Measurements from ENCODE around the gene UBTD2. TPM values are rescaled to one million over a fixed set of nuclear protein-coding genes. Genes with fewer than 3 reads are reported as not detected.

UBTD2 gene
- total RNA-seq, 4 donors from 2014 or later: 6.0 to 35.4 (median 19.0) TPM

GRCh38 chr5:172178991-172179989 is 104.3 kb downstream of the UBTD2 start:
- H3K27ac ChIP-seq: peak overlapping the region; percentile 64 to 84 (median 74)
- H3K4me1 ChIP-seq: peaks cover 0 to 28% (median 3%) of the 10 kb centered on the region in 4 donors
- H3K4me3 ChIP-seq: peak overlapping the region in 1 of 4 donors; percentile 12
- in situ Hi-C loops (cut with MboI; ENCODE audit: low pct_ligation_motif_present in 1 of 4, low pct_unique_long_range_greater_than_20kb in 1 of 4, low sequenced_read_pairs in 3 of 4): no loop called here
- intact Hi-C loops (cut with DNase I; ENCODE audit: low total_unique reads): no loop called here
- TF ChIP-seq POLR2AphosphoS5 (IDR thresholded peaks at IDR 0.05) (peak in 2 of 3 donors; percentile 24 to 43), EP300 (IDR thresholded peaks at IDR 0.05; ENCODE audit: low read depth) (no peak), POLR2A (IDR thresholded peaks at IDR 0.05) (no peak)
- peak; percentile 45 for DNase-seq
- WGBS, 2 donors (ENCODE audit: low coverage in 1 of 2): 54% methylated on average over 18 of the region's 18 CpGs; no CpG with 5 or more reads in 1 of the 2 donors
- H3K9me3 ChIP-seq: no peaks in the 10 kb centered on the region
- H3K36me3 ChIP-seq: no peaks in the 10 kb centered on the region
- no peaks in the 10 kb centered on the region for H3K27me3 ChIP-seq

DNA sequence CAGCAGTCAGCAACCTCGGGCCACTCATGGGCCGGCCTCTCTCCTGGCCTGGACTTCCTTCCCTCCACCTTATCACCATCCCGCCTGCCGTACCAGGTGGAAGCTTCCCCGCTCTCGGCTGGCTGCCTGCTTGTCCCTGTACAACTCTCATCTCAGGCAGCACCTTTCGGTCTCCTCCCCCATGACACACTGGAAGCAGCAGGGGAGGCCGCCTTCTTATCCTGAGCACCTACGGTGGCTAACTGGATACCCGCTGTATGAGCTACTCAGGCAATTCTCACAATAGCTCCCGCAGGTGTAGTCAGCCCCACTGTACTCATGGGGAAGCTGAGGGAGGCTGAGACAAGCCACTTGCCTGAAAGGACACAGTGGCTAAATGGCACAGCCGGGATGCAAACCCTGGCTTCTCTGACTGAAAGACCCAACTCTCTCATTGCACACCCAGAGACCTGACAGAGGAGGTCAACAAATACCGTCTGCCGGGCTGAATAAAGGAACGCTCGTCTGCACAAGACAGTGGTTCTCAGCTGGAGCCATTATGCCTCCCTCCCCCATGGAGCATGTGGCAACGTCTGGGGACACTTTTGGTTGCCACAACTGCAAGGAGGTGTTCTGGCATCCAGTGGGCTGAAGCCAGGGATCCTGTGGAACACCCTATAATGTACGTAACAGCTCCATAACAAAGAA is 105.1 kb downstream of the UBTD2 start:
- Histone ChIP-seq H3K27me3 (no peaks in the 10 kb centered on the region), H3K4me3 (peak overlapping the region in 1 of 4 donors; percentile 3), H3K36me3 (no peaks in the 10 kb centered on the region), H3K27ac (peak overlapping the region; percentile 64 to 84 (median 74)), H3K9me3 (no peaks in the 10 kb centered on the region), H3K4me1 (peaks cover 0 to 32% (median 3%) of the 10 kb centered on the region in 4 donors)
- in situ Hi-C loops (cut with MboI; ENCODE audit: low pct_ligation_motif_present in 1 of 4, low pct_unique_long_range_greater_than_20kb in 1 of 4, low sequenced_read_pairs in 3 of 4) (no loop called here), intact Hi-C loops (cut with DNase I; ENCODE audit: low total_unique reads) (no loop called here)
- TF ChIP-seq POLR2A (IDR thresholded peaks at IDR 0.05) (no peak), POLR2AphosphoS5 (IDR thresholded peaks at IDR 0.05) (no peak), EP300 (IDR thresholded peaks at IDR 0.05; ENCODE audit: low read depth) (no peak)
- TF ChIP-seq, protein P1, sequence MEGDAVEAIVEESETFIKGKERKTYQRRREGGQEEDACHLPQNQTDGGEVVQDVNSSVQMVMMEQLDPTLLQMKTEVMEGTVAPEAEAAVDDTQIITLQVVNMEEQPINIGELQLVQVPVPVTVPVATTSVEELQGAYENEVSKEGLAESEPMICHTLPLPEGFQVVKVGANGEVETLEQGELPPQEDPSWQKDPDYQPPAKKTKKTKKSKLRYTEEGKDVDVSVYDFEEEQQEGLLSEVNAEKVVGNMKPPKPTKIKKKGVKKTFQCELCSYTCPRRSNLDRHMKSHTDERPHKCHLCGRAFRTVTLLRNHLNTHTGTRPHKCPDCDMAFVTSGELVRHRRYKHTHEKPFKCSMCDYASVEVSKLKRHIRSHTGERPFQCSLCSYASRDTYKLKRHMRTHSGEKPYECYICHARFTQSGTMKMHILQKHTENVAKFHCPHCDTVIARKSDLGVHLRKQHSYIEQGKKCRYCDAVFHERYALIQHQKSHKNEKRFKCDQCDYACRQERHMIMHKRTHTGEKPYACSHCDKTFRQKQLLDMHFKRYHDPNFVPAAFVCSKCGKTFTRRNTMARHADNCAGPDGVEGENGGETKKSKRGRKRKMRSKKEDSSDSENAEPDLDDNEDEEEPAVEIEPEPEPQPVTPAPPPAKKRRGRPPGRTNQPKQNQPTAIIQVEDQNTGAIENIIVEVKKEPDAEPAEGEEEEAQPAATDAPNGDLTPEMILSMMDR (IDR thresholded peaks at IDR 0.05): no peak
- no peak for DNase-seq
- WGBS, 2 donors (ENCODE audit: low coverage in 1 of 2): 78% methylated on average over 18 of the region's 18 CpGs; no CpG with 5 or more reads in 1 of the 2 donors

- 73 to 83% methylated on average over 2 to 7 of the region's 7 CpGs for WGBS, 2 donors (ENCODE audit: low coverage in 1 of 2)
- DNase-seq: no peak
- Histone ChIP-seq H3K4me3 (no peak overlapping the region), H3K27me3 (no peaks in the 10 kb centered on the region), H3K9me3 (no peaks in the 10 kb centered on the region), H3K4me1 (peaks cover 0 to 32% (median 6%) of the 10 kb centered on the region in 4 donors), H3K36me3 (no peaks in the 10 kb centered on the region), H3K27ac (no peak overlapping the region)
- in situ Hi-C loops (cut with MboI; ENCODE audit: low pct_ligation_motif_present in 1 of 4, low pct_unique_long_range_greater_than_20kb in 1 of 4, low sequenced_read_pairs in 3 of 4) (no loop called here), intact Hi-C loops (cut with DNase I; ENCODE audit: low total_unique reads) (no loop called here)
- no peak for TF ChIP-seq EP300 (IDR thresholded peaks at IDR 0.05; ENCODE audit: low read depth)
- no peak for TF ChIP-seq POLR2A (IDR thresholded peaks at IDR 0.05)
- TF ChIP-seq POLR2AphosphoS5 (IDR thresholded peaks at IDR 0.05): no peak
- TF ChIP-seq, protein P1 (IDR thresholded peaks at IDR 0.05): no peak
These were observed 106.4 kb downstream of the UBTD2 start for GRCh38 chr5:172177176-172177575.

- H3K4me1 ChIP-seq: peaks cover 0 to 32% (median 6%) of the 10 kb centered on the region in 4 donors
- 46 to 100% methylated on average over 1 to 7 of the region's 7 CpGs for WGBS, 2 donors (ENCODE audit: low coverage in 1 of 2)
- H3K9me3 ChIP-seq: no peaks in the 10 kb centered on the region
- DNase-seq: peak; percentile 83
- peak overlapping the region; percentile 55 to 77 (median 60) for H3K27ac ChIP-seq
- no peaks in the 10 kb centered on the region for H3K36me3 ChIP-seq
- TF ChIP-seq, protein P1 (IDR thresholded peaks at IDR 0.05): no peak
- TF ChIP-seq POLR2AphosphoS5 (IDR thresholded peaks at IDR 0.05): peak in 1 of 3 donors; percentile 27
- no peaks in the 10 kb centered on the region for H3K27me3 ChIP-seq
- intact Hi-C loops (cut with DNase I; ENCODE audit: low total_unique reads) (no loop called here), in situ Hi-C loops (cut with MboI; ENCODE audit: low pct_ligation_motif_present in 1 of 4, low pct_unique_long_range_greater_than_20kb in 1 of 4, low sequenced_read_pairs in 3 of 4) (no loop called here)
- peak overlapping the region in 1 of 4 donors; percentile 32 for H3K4me3 ChIP-seq
These were observed 108.3 kb downstream of the UBTD2 start for GRCh38 chr5:172175263-172175719.

All from transverse colon (tissue), 4 donors.